Astrocyte (in vitro differentiated cells and primary cell): Measurements from ENCODE around the gene ARHGAP24. TPM values are rescaled to one million over a fixed set of nuclear protein-coding genes. Genes with fewer than 3 reads are reported as not detected.

ENCODE experiments used
- DNase-seq: peaks from one replicate; pipeline ENCODE4 v3.0.0-alpha.2; 2010; ENCODE audit warnings: low read depth
- FAIRE-seq: peaks from 2 replicates; lab custom pipeline; 2011; peaks lifted over from hg19 to GRCh38; lab: Jason Lieb, UNC
- H2AFZ ChIP-seq: 2 replicates; pipeline ENCODE4 v1.6.0; 2012; ENCODE audit warnings: low read depth, low read length, inconsistent platforms
- H3K27ac ChIP-seq: 2 replicates; pipeline ENCODE4 v1.5.1; 2011; ENCODE audit warnings: low read depth, low read length, inconsistent platforms
- H3K27me3 ChIP-seq: 2 replicates; pipeline ENCODE4 v1.6.0; 2011; ENCODE audit warnings: low read length, inconsistent platforms; ENCODE audit not compliant: insufficient read depth
- H3K36me3 ChIP-seq: 2 replicates; pipeline ENCODE4 v1.5.1; 2011; ENCODE audit warnings: low read length, inconsistent platforms; ENCODE audit not compliant: insufficient read depth
- H3K4me1 ChIP-seq: 2 replicates; pipeline ENCODE4 v1.5.1; 2011; ENCODE audit warnings: low read length, inconsistent platforms; ENCODE audit not compliant: insufficient read depth
- H3K4me2 ChIP-seq: 2 replicates; pipeline ENCODE4 v1.6.0; 2012; ENCODE audit warnings: low read length, inconsistent platforms
- H3K4me3 ChIP-seq: 2 replicates; pipeline ENCODE4 v1.5.1; 2011; ENCODE audit warnings: low read depth, mild to moderate bottlenecking, low read length, inconsistent platforms; ENCODE audit not compliant: insufficient read depth
- H3K79me2 ChIP-seq: 2 replicates; pipeline ENCODE4 v1.6.0; 2012; ENCODE audit warnings: mild to moderate bottlenecking, low read length, inconsistent platforms; ENCODE audit not compliant: insufficient read depth
- H3K9ac ChIP-seq: 2 replicates; pipeline ENCODE4 v1.6.0; 2012; ENCODE audit warnings: mild to moderate bottlenecking, low read length, inconsistent platforms
- H3K9me3 ChIP-seq: 2 replicates; pipeline ENCODE4 v1.5.1; 2012; ENCODE audit warnings: low read depth, mild to moderate bottlenecking, low read length, inconsistent platforms; ENCODE audit not compliant: insufficient read depth
- H4K20me1 ChIP-seq: 2 replicates; pipeline ENCODE4 v1.6.0; 2012; ENCODE audit warnings: low read length, inconsistent platforms; ENCODE audit not compliant: insufficient read depth
- H3K27ac Mint-ChIP-seq: one replicate; pipeline ENCODE4 v1.8.0; 2021; ENCODE audit warnings: mild to moderate bottlenecking, mixed read lengths; ENCODE audit not compliant: unreplicated experiment
- H3K27me3 Mint-ChIP-seq: one replicate; pipeline ENCODE4 v1.8.0; 2021; ENCODE audit warnings: low read depth, mixed read lengths; ENCODE audit not compliant: unreplicated experiment
- H3K36me3 Mint-ChIP-seq: one replicate; pipeline ENCODE4 v1.8.0; 2021; ENCODE audit warnings: low read depth, mixed read lengths; ENCODE audit not compliant: unreplicated experiment
- H3K4me1 Mint-ChIP-seq: one replicate; pipeline ENCODE4 v1.8.0; 2021; ENCODE audit warnings: low read depth, mixed read lengths; ENCODE audit not compliant: unreplicated experiment
- H3K4me3 Mint-ChIP-seq: one replicate; pipeline ENCODE4 v1.8.0; 2021; ENCODE audit warnings: mild to moderate bottlenecking, moderate library complexity, mixed read lengths; ENCODE audit not compliant: unreplicated experiment
- H3K9me3 Mint-ChIP-seq: one replicate; pipeline ENCODE4 v1.8.0; 2021; ENCODE audit warnings: mild to moderate bottlenecking, mixed read lengths; ENCODE audit not compliant: unreplicated experiment
- EZH2 ChIP-seq: IDR thresholded peaks from 2 replicates; pipeline ENCODE4 v1.6.1; 2012; ENCODE audit warnings: mild to moderate bottlenecking, low read length, inconsistent platforms; ENCODE audit not compliant: insufficient read depth
- total RNA-seq: library from RNA; stranded (reverse); gene quantifications from 2 replicates; pipeline ENCODE4 v1.2.1, GENCODE V29; 2021
- TF ChIP-seq, protein P1 (sequence below): IDR thresholded peaks from 2 replicates; pipeline ENCODE4 v1.5.1; 2011; ENCODE audit warnings: low read depth, mild to moderate bottlenecking, inconsistent platforms, low read length, moderate library complexity; ENCODE audit not compliant: insufficient read depth

The ARHGAP24 gene
- total RNA-seq, 1 donor from 2014 or later = 2.1 TPM

DNA sequence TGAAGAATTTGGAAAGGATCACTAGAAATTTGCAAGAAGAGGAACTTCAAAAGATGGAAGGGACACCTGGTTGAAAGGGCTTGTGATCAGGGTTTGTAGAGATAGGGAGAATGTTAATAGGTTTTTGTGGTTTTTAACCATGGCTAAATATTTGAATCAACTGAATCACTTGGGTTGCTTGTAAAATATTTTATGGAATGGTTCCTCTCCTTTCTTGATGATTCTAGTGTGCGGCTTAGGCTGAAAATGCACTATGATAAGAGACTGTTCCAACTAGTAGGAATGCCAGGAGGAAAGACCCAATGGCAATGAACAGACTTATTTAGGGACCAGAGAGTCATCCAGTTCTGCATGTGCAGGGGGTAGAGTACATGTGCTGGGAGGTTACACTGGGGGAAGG is 408.2 kb downstream of the ARHGAP24 start:
- Histone ChIP-seq H3K9ac (no peak overlapping the region), H3K4me1 (no peaks in the 10 kb centered on the region), H3K4me3 (no peak overlapping the region), H3K36me3 (no peaks in the 10 kb centered on the region), H4K20me1 (no peaks in the 10 kb centered on the region), H2AFZ (no peak overlapping the region), H3K27ac (no peak overlapping the region), H3K79me2 (no peaks in the 10 kb centered on the region), H3K27me3 (no peaks in the 10 kb centered on the region), H3K4me2 (no peak overlapping the region), H3K9me3 (no peaks in the 10 kb centered on the region)
- DNase-seq (peak; percentile 10), FAIRE-seq (no peak)
- H3K36me3 Mint-ChIP-seq = no peaks in the 10 kb centered on the region
- TF ChIP-seq, protein P1, sequence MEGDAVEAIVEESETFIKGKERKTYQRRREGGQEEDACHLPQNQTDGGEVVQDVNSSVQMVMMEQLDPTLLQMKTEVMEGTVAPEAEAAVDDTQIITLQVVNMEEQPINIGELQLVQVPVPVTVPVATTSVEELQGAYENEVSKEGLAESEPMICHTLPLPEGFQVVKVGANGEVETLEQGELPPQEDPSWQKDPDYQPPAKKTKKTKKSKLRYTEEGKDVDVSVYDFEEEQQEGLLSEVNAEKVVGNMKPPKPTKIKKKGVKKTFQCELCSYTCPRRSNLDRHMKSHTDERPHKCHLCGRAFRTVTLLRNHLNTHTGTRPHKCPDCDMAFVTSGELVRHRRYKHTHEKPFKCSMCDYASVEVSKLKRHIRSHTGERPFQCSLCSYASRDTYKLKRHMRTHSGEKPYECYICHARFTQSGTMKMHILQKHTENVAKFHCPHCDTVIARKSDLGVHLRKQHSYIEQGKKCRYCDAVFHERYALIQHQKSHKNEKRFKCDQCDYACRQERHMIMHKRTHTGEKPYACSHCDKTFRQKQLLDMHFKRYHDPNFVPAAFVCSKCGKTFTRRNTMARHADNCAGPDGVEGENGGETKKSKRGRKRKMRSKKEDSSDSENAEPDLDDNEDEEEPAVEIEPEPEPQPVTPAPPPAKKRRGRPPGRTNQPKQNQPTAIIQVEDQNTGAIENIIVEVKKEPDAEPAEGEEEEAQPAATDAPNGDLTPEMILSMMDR = no peak
- no peak for TF ChIP-seq EZH2
- no peaks in the 10 kb centered on the region for H3K27me3 Mint-ChIP-seq
- no peaks in the 10 kb centered on the region for H3K4me1 Mint-ChIP-seq
- H3K9me3 Mint-ChIP-seq = no peaks in the 10 kb centered on the region
- H3K4me3 Mint-ChIP-seq = no peak overlapping the region
- no peak overlapping the region for H3K27ac Mint-ChIP-seq

DNA sequence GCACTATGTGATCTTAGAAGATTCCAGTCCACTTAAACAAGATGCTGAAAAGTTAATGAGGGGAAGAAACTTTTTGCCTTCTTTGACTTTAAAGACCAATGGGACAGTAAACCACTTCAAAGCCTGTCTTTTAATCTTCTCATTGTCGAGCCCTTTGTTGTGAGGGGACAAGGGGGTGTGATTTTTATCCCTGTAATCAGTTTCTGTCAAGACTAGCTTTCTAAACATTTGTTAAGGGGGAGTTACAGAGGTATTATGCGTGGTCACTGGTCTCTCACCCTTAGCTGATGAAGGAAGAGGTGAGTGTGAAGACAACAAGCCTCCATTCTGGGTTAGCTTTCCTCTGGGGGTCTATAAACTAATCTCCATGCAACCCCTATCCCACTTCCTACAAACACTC is 409.3 kb downstream of the ARHGAP24 start:
- Mint-ChIP-seq H3K36me3 (no peaks in the 10 kb centered on the region), H3K27me3 (no peaks in the 10 kb centered on the region), H3K27ac (no peak overlapping the region), H3K4me3 (no peak overlapping the region), H3K4me1 (no peaks in the 10 kb centered on the region), H3K9me3 (no peaks in the 10 kb centered on the region)
- H3K27me3 ChIP-seq = no peaks in the 10 kb centered on the region
- no peak overlapping the region for H3K9ac ChIP-seq
- H3K4me3 ChIP-seq = no peak overlapping the region
- DNase-seq (no peak), FAIRE-seq (no peak)
- no peak for TF ChIP-seq EZH2
- TF ChIP-seq, protein P1 = no peak
- H3K79me2 ChIP-seq = no peaks in the 10 kb centered on the region
- no peaks in the 10 kb centered on the region for H3K36me3 ChIP-seq
- H3K27ac ChIP-seq = no peak overlapping the region
- H3K4me1 ChIP-seq = no peaks in the 10 kb centered on the region
- no peak overlapping the region for H2AFZ ChIP-seq
- H3K4me2 ChIP-seq = no peak overlapping the region
- H4K20me1 ChIP-seq = no peaks in the 10 kb centered on the region
- no peaks in the 10 kb centered on the region for H3K9me3 ChIP-seq

DNA sequence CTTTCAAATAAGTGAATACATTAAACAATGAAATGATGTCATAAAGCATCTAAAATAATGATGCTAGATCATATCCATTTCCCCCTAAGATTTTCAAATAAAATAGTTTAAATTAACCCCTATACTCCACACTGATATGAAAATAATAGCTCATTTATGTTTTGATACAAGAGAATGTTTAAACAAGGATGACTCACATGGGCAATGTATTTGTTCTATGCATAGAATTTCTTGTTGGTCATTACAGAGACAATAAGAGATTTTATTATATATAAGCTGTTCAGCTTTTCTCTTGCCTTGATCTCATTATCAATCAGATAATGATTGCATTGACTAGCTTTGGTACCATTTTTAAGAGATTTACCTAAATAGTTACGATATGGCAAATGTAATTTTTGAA is 411.7 kb downstream of the ARHGAP24 start:
- H3K9me3 Mint-ChIP-seq = no peaks in the 10 kb centered on the region
- Histone ChIP-seq H4K20me1 (no peaks in the 10 kb centered on the region), H3K9me3 (no peaks in the 10 kb centered on the region), H2AFZ (no peak overlapping the region), H3K9ac (no peak overlapping the region), H3K4me1 (no peaks in the 10 kb centered on the region), H3K27ac (no peak overlapping the region), H3K4me2 (no peak overlapping the region), H3K4me3 (no peak overlapping the region), H3K36me3 (no peaks in the 10 kb centered on the region), H3K79me2 (no peaks in the 10 kb centered on the region), H3K27me3 (no peaks in the 10 kb centered on the region)
- TF ChIP-seq EZH2 = no peak
- TF ChIP-seq, protein P1 = no peak
- H3K27ac Mint-ChIP-seq = no peak overlapping the region
- DNase-seq (no peak), FAIRE-seq (no peak)
- no peak overlapping the region for H3K4me3 Mint-ChIP-seq
- no peaks in the 10 kb centered on the region for H3K4me1 Mint-ChIP-seq
- no peaks in the 10 kb centered on the region for H3K36me3 Mint-ChIP-seq
- H3K27me3 Mint-ChIP-seq = no peaks in the 10 kb centered on the region
